ENCODE results near the gene MXRA7. TPM values are rescaled to one million over a fixed set of nuclear protein-coding genes. Genes with fewer than 3 reads are reported as not detected.
A peak's percentile ranks its signal among the peaks of the same experiment; 100 is the strongest.
"Not testable (repeated sequence)": the region's sequence is repeated elsewhere in the genome, so short reads cannot be mapped to it uniquely, and the experiment has no call there.

The MXRA7 gene
- total and polyA plus RNA-seq, 2 donors (not counting 3 experiments of a cell fraction or from before 2014, with no cell fraction given) = 49.5 to 95.8 TPM

- DNase-seq (ENCODE audit: low read depth, low spot score); BruUV-seq (replicated peaks); FAIRE-seq; POLR2A ChIA-PET; H3K27me3 ChIP-seq (ENCODE audit: control insufficient read depth in 2 of 2, insufficient read depth in 2 of 2, low read length in 2 of 2); H4K20me1 ChIP-seq (replicated peaks; ENCODE audit: control insufficient read depth, extremely low read depth, insufficient read depth, low read length); dilution Hi-C loops (cut with MboI; ENCODE audit: extremely low pct_ligation_motif_present, low sequenced_read_pairs); H3K36me3 ChIP-seq (ENCODE audit: control insufficient read depth in 2 of 2, extremely low read depth in 1 of 2, insufficient read depth in 2 of 2, low read length in 2 of 2); H3K9me3 ChIP-seq (replicated peaks; ENCODE audit: control insufficient read depth, insufficient read depth, low read length); H3K9me1 ChIP-seq (replicated peaks; ENCODE audit: control insufficient read depth, extremely low read depth, insufficient read depth, low read length): not testable (repeated sequence)
- Histone ChIP-seq H3K9ac (replicated peaks; ENCODE audit: extremely low read depth, insufficient read depth, low read length) (peak overlapping the region; percentile 33), H3K27ac (ENCODE audit: insufficient read depth, low read depth, low read length) (peak overlapping the region; percentile 14), H3K4me3 (replicated peaks in 1 of 3; ENCODE audit: insufficient read depth in 1 of 3, low read depth in 1 of 3, low read length in 3 of 3) (peak overlapping the region; percentile 69 to 81 (median 72)), H3K4me1 (ENCODE audit: control insufficient read depth, extremely low read depth, insufficient read depth, low read length) (peaks cover 22% of the 10 kb centered on the region), H3K4me2 (ENCODE audit: insufficient read depth, low read length) (peak overlapping the region; percentile 60), H2AFZ (ENCODE audit: low read depth, low read length) (peak overlapping the region; percentile 39), H3K79me2 (ENCODE audit: control insufficient read depth, insufficient read depth, low read length) (peaks cover 52% of the 10 kb centered on the region)
- CTCF ChIA-PET = interaction anchor here (1.0 to 5.9 kb wide), 8 partner anchors 10 to 187 kb away, joined by 3 to 43 read pairs (median 6); no protein-coding TSS in a partner anchor
- intact Hi-C loops (cut with micrococcal nuclease) = loop anchor here (5.0 to 10.0 kb wide), 2 partner anchors 153 to 185 kb away; no protein-coding TSS in a partner anchor
- TF ChIP-seq POLR2AphosphoS5 (IDR thresholded peaks at IDR 0.05; ENCODE audit: insufficient read depth, low read depth, low read length) = peak; percentile 16
These were observed 558 bp downstream of the MXRA7 start for GRCh38 chr17:76709951-76710862.

GRCh38 chr17:76709077-76709950 lies 1.5 kb downstream of the MXRA7 start:
- Histone ChIP-seq H3K79me2 (ENCODE audit: control insufficient read depth, insufficient read depth, low read length) (peaks cover 56% of the 10 kb centered on the region), H3K27ac (ENCODE audit: insufficient read depth, low read depth, low read length) (peak overlapping the region; percentile 14), H3K9me3 (replicated peaks; ENCODE audit: control insufficient read depth, insufficient read depth, low read length) (no peaks in the 10 kb centered on the region), H3K27me3 (ENCODE audit: control insufficient read depth in 2 of 2, insufficient read depth in 2 of 2, low read length in 2 of 2) (no peaks in the 10 kb centered on the region), H3K4me2 (ENCODE audit: insufficient read depth, low read length) (peak overlapping the region; percentile 60), H4K20me1 (replicated peaks; ENCODE audit: control insufficient read depth, extremely low read depth, insufficient read depth, low read length) (no peaks in the 10 kb centered on the region), H2AFZ (ENCODE audit: low read depth, low read length) (peak overlapping the region; percentile 39), H3K4me3 (replicated peaks in 1 of 3; ENCODE audit: insufficient read depth in 1 of 3, low read depth in 1 of 3, low read length in 3 of 3) (peak overlapping the region; percentile 69 to 81 (median 72)), H3K4me1 (ENCODE audit: control insufficient read depth, extremely low read depth, insufficient read depth, low read length) (peaks cover 22% of the 10 kb centered on the region), H3K36me3 (ENCODE audit: control insufficient read depth in 2 of 2, extremely low read depth in 1 of 2, insufficient read depth in 2 of 2, low read length in 2 of 2) (peaks cover 0 to 7% of the 10 kb centered on the region in 2 experiments), H3K9ac (replicated peaks; ENCODE audit: extremely low read depth, insufficient read depth, low read length) (peak overlapping the region; percentile 33), H3K9me1 (replicated peaks; ENCODE audit: control insufficient read depth, extremely low read depth, insufficient read depth, low read length) (no peaks in the 10 kb centered on the region)
- BruUV-seq (replicated peaks) = TSS peak; percentile 34
- intact Hi-C loops (cut with micrococcal nuclease) = no loop called here
- DNase-seq (ENCODE audit: low read depth, low spot score) = no peak
- POLR2A ChIA-PET = no interaction called here
- FAIRE-seq = peak; percentile 82
- dilution Hi-C loops (cut with MboI; ENCODE audit: extremely low pct_ligation_motif_present, low sequenced_read_pairs) = no loop called here
- CTCF ChIA-PET = interaction anchor here (1.0 to 5.9 kb wide), 8 partner anchors 8 to 186 kb away, joined by 3 to 43 read pairs (median 6); no protein-coding TSS in a partner anchor
- TF ChIP-seq MYC (IDR thresholded peaks at IDR 0.05; ENCODE audit: low read depth, low read length) = no peak
- no peak for TF ChIP-seq MAX (IDR thresholded peaks at IDR 0.05; ENCODE audit: insufficient read depth, insufficient read length)
- TF ChIP-seq CTCF (IDR thresholded peaks at IDR 0.05; ENCODE audit: extremely low read depth in 1 of 2, insufficient read depth in 1 of 2, low read depth in 1 of 2, low read length in 2 of 2) = no peak
- TF ChIP-seq POLR2A (IDR thresholded peaks at IDR 0.05; ENCODE audit: low read depth, low read length) = no peak
- no peak for TF ChIP-seq FOS (IDR thresholded peaks at IDR 0.05; ENCODE audit: borderline replicate concordance, insufficient read depth, low read length)
- TF ChIP-seq GATA2 (IDR thresholded peaks at IDR 0.05; ENCODE audit: insufficient read depth, insufficient read length, low read depth, low read length) = no peak
- TF ChIP-seq EZH2 (IDR thresholded peaks at IDR 0.05; ENCODE audit: borderline replicate concordance, low read depth, low read length, severe bottlenecking) = no peak
- TF ChIP-seq POLR2AphosphoS5 (IDR thresholded peaks at IDR 0.05; ENCODE audit: insufficient read depth, low read depth, low read length) = no peak
- no peak for TF ChIP-seq JUN (IDR thresholded peaks at IDR 0.05; ENCODE audit: borderline replicate concordance, insufficient read depth, insufficient read length, low read depth)
